Gastrocnemius medialis (tissue), 4 donors: ENCODE measurements around the gene WSCD2. TPM values are rescaled to one million over a fixed set of nuclear protein-coding genes. Genes with fewer than 3 reads are reported as not detected.

Experiments
- ATAC-seq, 2 donors: fragments of 150-250 bp; one replicate each; pipeline ENCODE4 v1.9.1; 2016
- DNase-seq, 2 donors: peaks; one replicate each; pipeline ENCODE4 v3.0.0-alpha.2; 2019
- H3K27ac ChIP-seq, 4 donors: fragments of 200-600 bp; sonication (generic); 1 replicate in 1 of 4; 2 replicates in 3 of 4; pipeline ENCODE4 v1.5.1; 2016 to 2018; ENCODE audit warnings: mild to moderate bottlenecking in 2 of 4, moderate library complexity in 1 of 4
- H3K27me3 ChIP-seq, 3 donors: fragments of 200-600 bp; sonication (generic) in 2 of 3; 1 replicate in 1 of 3; 2 replicates in 2 of 3; pipeline versions ENCODE4 v1.5.1 to v1.6.0; 2016 to 2019; ENCODE audit warnings: mild to moderate bottlenecking in 1 of 3, moderate library complexity in 1 of 3
- H3K36me3 ChIP-seq, 2 donors: fragments of 200-600 bp; sonication (generic) in 1 of 2; one replicate each; pipeline ENCODE4 v1.5.1; 2017 to 2018
- H3K4me1 ChIP-seq, 2 donors: fragments of 200-600 bp; sonication (generic) in 1 of 2; one replicate each; pipeline ENCODE4 v1.5.1; 2016 to 2017; ENCODE audit warnings: mild to moderate bottlenecking in 2 of 2
- H3K4me3 ChIP-seq, 4 donors: fragments of 200-600 bp; sonication (generic) in 3 of 4; 1 replicate in 1 of 4; 2 replicates in 3 of 4; pipeline ENCODE4 v1.5.1; 2016 to 2019; ENCODE audit warnings: mild to moderate bottlenecking in 2 of 4
- H3K9me3 ChIP-seq, 3 donors: fragments of 200-600 bp; sonication (generic) in 2 of 3; 1 replicate in 1 of 3; 2 replicates in 2 of 3; pipeline ENCODE4 v1.5.1; 2016 to 2019
- CTCF ChIP-seq, 5 experiments: fragments of 450-650 bp in 3 of 5; fragments of 200-600 bp in 2 of 5; sonication (generic) in 2 of 5; IDR thresholded peaks in 4 of 5; conservative IDR thresholded peaks in 1 of 5; 1 replicate in 4 of 5; 2 replicates in 1 of 5; pipeline ENCODE4 v1.5.1; 2016 to 2019; ENCODE audit warnings: antibody characterized with exemption in 5 of 5, mild to moderate bottlenecking in 3 of 5, moderate library complexity in 3 of 5
- POLR2A ChIP-seq, 2 donors: fragments of 450-650 bp; IDR thresholded peaks; one replicate each; pipeline ENCODE4 v1.6.1; 2017; ENCODE audit warnings: antibody characterized with exemption in 2 of 2, mild to moderate bottlenecking in 2 of 2, moderate library complexity in 2 of 2
- in situ Hi-C, 4 donors: fragments of 200-750 bp; cut with MboI; loops; one replicate each; pipeline versions ENCODE4 v1.15.0 to v1.8.0; 2017; ENCODE audit warnings: low sequenced_read_pairs in 4 of 4
- intact Hi-C: fragments of 100-400 bp; cut with DNase I; formaldehyde crosslinking; loops from one replicate; pipeline ENCODE4 v1.15.1; 2023; ENCODE audit warnings: low total_unique reads
- total RNA-seq, 4 donors: library from RNA; depleted of rRNA; stranded (reverse); fragments of >200 nt; gene quantifications; one replicate each; pipeline versions ENCODE4 v1.1.0 to v1.2.3, GENCODE V29; 2016

WSCD2 gene
- total RNA-seq, 4 donors from 2014 or later, result 0.10 TPM; not detected in 3

GRCh38 chr12:108116254-108116653 lies 12.8 kb upstream of the WSCD2 start:
- Histone ChIP-seq H3K36me3 (no peaks in the 10 kb centered on the region), H3K4me1 (no peaks in the 10 kb centered on the region)
- no peak for ATAC-seq

GRCh38 chr12:108116699-108117098 lies 12.4 kb upstream of the WSCD2 start:
- TF ChIP-seq POLR2A (IDR thresholded peaks at IDR 0.05) (no peak), CTCF (IDR thresholded peaks at IDR 0.05 in 4 of 5, conservative IDR thresholded peaks at IDR 0.05 in 1 of 5) (no peak)
- Histone ChIP-seq H3K36me3 (no peaks in the 10 kb centered on the region), H3K27ac (no peak overlapping the region), H3K4me3 (no peak overlapping the region), H3K9me3 (no peaks in the 10 kb centered on the region), H3K27me3 (no peaks in the 10 kb centered on the region), H3K4me1 (no peaks in the 10 kb centered on the region)
- DNase-seq (no peak), ATAC-seq (no peak)
- intact Hi-C loops, result no loop called here
- in situ Hi-C loops, result no loop called here

More at GRCh38 chr12:108116254-108116653, 12.8 kb upstream of the WSCD2 start:
- intact Hi-C loops, result no loop called here
- in situ Hi-C loops, result no loop called here
- TF ChIP-seq POLR2A (IDR thresholded peaks at IDR 0.05) (no peak), CTCF (IDR thresholded peaks at IDR 0.05 in 4 of 5, conservative IDR thresholded peaks at IDR 0.05 in 1 of 5) (no peak)
- H3K27me3 ChIP-seq, result no peaks in the 10 kb centered on the region
- no peaks in the 10 kb centered on the region for H3K9me3 ChIP-seq
- H3K4me3 ChIP-seq, result no peak overlapping the region
- H3K27ac ChIP-seq, result no peak overlapping the region
- DNase-seq, result no peak

- Histone ChIP-seq H3K4me3 (no peak overlapping the region), H3K27ac (no peak overlapping the region), H3K9me3 (no peaks in the 10 kb centered on the region), H3K27me3 (no peaks in the 10 kb centered on the region), H3K36me3 (no peaks in the 10 kb centered on the region), H3K4me1 (no peaks in the 10 kb centered on the region)
- intact Hi-C loops, result no loop called here
- in situ Hi-C loops, result no loop called here
- TF ChIP-seq CTCF (IDR thresholded peaks at IDR 0.05 in 4 of 5, conservative IDR thresholded peaks at IDR 0.05 in 1 of 5) (no peak), POLR2A (IDR thresholded peaks at IDR 0.05) (no peak)
- ATAC-seq (no peak), DNase-seq (no peak)
Measured at GRCh38 chr12:108117163-108117849, 11.8 kb upstream of the WSCD2 start.

- Histone ChIP-seq H3K36me3 (no peaks in the 10 kb centered on the region), H3K4me3 (no peak overlapping the region), H3K9me3 (no peaks in the 10 kb centered on the region), H3K27me3 (no peaks in the 10 kb centered on the region), H3K27ac (no peak overlapping the region), H3K4me1 (no peaks in the 10 kb centered on the region)
- in situ Hi-C loops (no loop called here), intact Hi-C loops (no loop called here)
- TF ChIP-seq POLR2A (IDR thresholded peaks at IDR 0.05) (no peak), CTCF (IDR thresholded peaks at IDR 0.05 in 4 of 5, conservative IDR thresholded peaks at IDR 0.05 in 1 of 5) (no peak)
- ATAC-seq, result no peak
- no peak for DNase-seq
Measured at GRCh38 chr12:108117902-108118301, 11.2 kb upstream of the WSCD2 start.
